Panc1 (cell line): ENCODE measurements around the gene ANKRD29. TPM values are rescaled to one million over a fixed set of nuclear protein-coding genes. Genes with fewer than 3 reads are reported as not detected.

Experiments
- ATAC-seq: fragments of 200-7000 bp; cut with Tn5 transposase; 2 replicates; pipeline ENCODE4 v1.9.1; 2020; ENCODE audit warnings: mild to moderate bottlenecking, moderate library complexity
- BruUV-seq: library from RNA; stranded (reverse); fragments of 400-500 nt; replicated peaks from 2 replicates; lab custom pipeline; 2021; lab: Mats Ljungman, UMichigan
- CTCF ChIA-PET: fragments of 300-600 bp; sonication (Branson Sonifier 250); formaldehyde crosslinking; loops from one replicate; lab custom pipeline; 2022; ENCODE audit warnings: antibody characterized with exemption; lab: Charles Lee
- POLR2A ChIA-PET: fragments of 300-600 bp; sonication (Branson Sonifier 250); formaldehyde crosslinking; loops from one replicate; lab custom pipeline; 2022; ENCODE audit warnings: antibody characterized with exemption; lab: Charles Lee
- DNase-seq: peaks from one replicate; pipeline ENCODE4 v3.0.0-alpha.2; 2010; ENCODE audit warnings: low read depth, low spot score
- H3K27ac ChIP-seq: 2 replicates; pipeline ENCODE4 v1.5.1; 2011; ENCODE audit warnings: mild to moderate bottlenecking, low read length, inconsistent platforms
- H3K27me3 ChIP-seq: fragments of 200-500 bp; sonication (Bioruptor generic); 2 replicates; pipeline ENCODE4 v1.6.0; 2014; ENCODE audit warnings: low read length, inconsistent platforms; ENCODE audit not compliant: control insufficient read depth, insufficient read depth
- H3K36me3 ChIP-seq: fragments of 200-500 bp; sonication (Bioruptor generic); 2 replicates; pipeline ENCODE4 v1.5.1; 2014; ENCODE audit warnings: inconsistent platforms, mild to moderate bottlenecking, low read length, moderate library complexity; ENCODE audit not compliant: control insufficient read depth, insufficient read depth
- H3K4me1 ChIP-seq: 2 replicates; pipeline ENCODE4 v1.5.1; 2011; ENCODE audit warnings: inconsistent platforms, mild to moderate bottlenecking, low read length, moderate library complexity; ENCODE audit not compliant: control insufficient read depth, insufficient read depth
- H3K4me3 ChIP-seq, 2 experiments: 2 replicates each; pipeline ENCODE4 v1.5.1; 2011 to 2012; ENCODE audit warnings: low read depth in 2 of 2, low read length in 2 of 2, mild to moderate bottlenecking in 2 of 2, inconsistent platforms in 1 of 2, moderate library complexity in 1 of 2
- H3K9me3 ChIP-seq: fragments of 200-500 bp; sonication (Bioruptor generic); 2 replicates; pipeline ENCODE4 v1.5.1; 2014; ENCODE audit warnings: low read depth, mild to moderate bottlenecking, inconsistent platforms, low read length, moderate library complexity; ENCODE audit not compliant: control insufficient read depth, insufficient read depth
- CTCF ChIP-seq: fragments of 450-650 bp; IDR thresholded peaks from 2 replicates; pipeline ENCODE4 v1.5.1; 2017; ENCODE audit warnings: mild to moderate bottlenecking
- POLR2AphosphoS5 ChIP-seq: IDR thresholded peaks from 2 replicates; pipeline ENCODE4 v1.6.1; 2012; ENCODE audit warnings: mild to moderate bottlenecking, low read depth, low read length, moderate library complexity
- SIN3A ChIP-seq: IDR thresholded peaks from 2 replicates; pipeline ENCODE4 v1.6.1; 2012; ENCODE audit warnings: low read depth, mild to moderate bottlenecking, low read length, moderate library complexity, borderline replicate concordance; ENCODE audit not compliant: insufficient read depth
- TCF7L2 ChIP-seq: IDR thresholded peaks from 2 replicates; pipeline ENCODE4 v1.6.1; 2011; ENCODE audit warnings: mild to moderate bottlenecking, low read depth, low read length, inconsistent platforms
- in situ Hi-C: cut with HindIII; loops from 2 replicates; pipeline ENCODE4 v1.10.0; 2016; ENCODE audit warnings: low sequenced_read_pairs, low pct_unique_long_range_greater_than_20kb
- intact Hi-C: fragments of 100-400 bp; cut with micrococcal nuclease; formaldehyde crosslinking; loops from one replicate; pipeline ENCODE4 v1.10.0; 2022; ENCODE audit not compliant: unreplicated experiment
- total RNA-seq: library from RNA; stranded (reverse); gene quantifications from one replicate; pipeline ENCODE4 v1.2.1, GENCODE V29; 2021; ENCODE audit not compliant: unreplicated experiment
- TF ChIP-seq, protein P1 (sequence below), 2 experiments: IDR thresholded peaks; 2 replicates each; pipeline ENCODE4 v1.6.1; 2011 to 2012; ENCODE audit warnings: low read depth in 2 of 2, control low read depth in 1 of 2, low read length in 1 of 2, mild to moderate bottlenecking in 1 of 2, moderate library complexity in 1 of 2; ENCODE audit not compliant: insufficient read depth in 1 of 2

ANKRD29 gene
- total RNA-seq, 1 experiment from 2014 or later: 0.67 TPM

GRCh38 chr18:23553887-23554286 is 108.8 kb downstream of the ANKRD29 start:
- H3K9me3 ChIP-seq: no peaks in the 10 kb centered on the region
- H3K27ac ChIP-seq: no peak overlapping the region
- no peak for DNase-seq
- intact Hi-C loops (no loop called here), in situ Hi-C loops (no loop called here)
- TF ChIP-seq SIN3A (no peak), CTCF (no peak), POLR2AphosphoS5 (no peak), TCF7L2 (no peak)
- TF ChIP-seq, protein P1, sequence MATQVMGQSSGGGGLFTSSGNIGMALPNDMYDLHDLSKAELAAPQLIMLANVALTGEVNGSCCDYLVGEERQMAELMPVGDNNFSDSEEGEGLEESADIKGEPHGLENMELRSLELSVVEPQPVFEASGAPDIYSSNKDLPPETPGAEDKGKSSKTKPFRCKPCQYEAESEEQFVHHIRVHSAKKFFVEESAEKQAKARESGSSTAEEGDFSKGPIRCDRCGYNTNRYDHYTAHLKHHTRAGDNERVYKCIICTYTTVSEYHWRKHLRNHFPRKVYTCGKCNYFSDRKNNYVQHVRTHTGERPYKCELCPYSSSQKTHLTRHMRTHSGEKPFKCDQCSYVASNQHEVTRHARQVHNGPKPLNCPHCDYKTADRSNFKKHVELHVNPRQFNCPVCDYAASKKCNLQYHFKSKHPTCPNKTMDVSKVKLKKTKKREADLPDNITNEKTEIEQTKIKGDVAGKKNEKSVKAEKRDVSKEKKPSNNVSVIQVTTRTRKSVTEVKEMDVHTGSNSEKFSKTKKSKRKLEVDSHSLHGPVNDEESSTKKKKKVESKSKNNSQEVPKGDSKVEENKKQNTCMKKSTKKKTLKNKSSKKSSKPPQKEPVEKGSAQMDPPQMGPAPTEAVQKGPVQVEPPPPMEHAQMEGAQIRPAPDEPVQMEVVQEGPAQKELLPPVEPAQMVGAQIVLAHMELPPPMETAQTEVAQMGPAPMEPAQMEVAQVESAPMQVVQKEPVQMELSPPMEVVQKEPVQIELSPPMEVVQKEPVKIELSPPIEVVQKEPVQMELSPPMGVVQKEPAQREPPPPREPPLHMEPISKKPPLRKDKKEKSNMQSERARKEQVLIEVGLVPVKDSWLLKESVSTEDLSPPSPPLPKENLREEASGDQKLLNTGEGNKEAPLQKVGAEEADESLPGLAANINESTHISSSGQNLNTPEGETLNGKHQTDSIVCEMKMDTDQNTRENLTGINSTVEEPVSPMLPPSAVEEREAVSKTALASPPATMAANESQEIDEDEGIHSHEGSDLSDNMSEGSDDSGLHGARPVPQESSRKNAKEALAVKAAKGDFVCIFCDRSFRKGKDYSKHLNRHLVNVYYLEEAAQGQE (IDR thresholded peaks at IDR 0.05; ENCODE audit: insufficient read depth in 1 of 2, low read depth in 2 of 2, low read length in 1 of 2): no peak
- no peaks in the 10 kb centered on the region; the same call in none of the 2 replicates for H3K4me1 ChIP-seq
- POLR2A ChIA-PET: no interaction called here
- H3K36me3 ChIP-seq: 0 out of 2 replicates have a peak, but pooled peaks cover 4% of the 10 kb centered on the region
- no peaks in the 10 kb centered on the region for H3K27me3 ChIP-seq
- BruUV-seq: no TSS peak
- CTCF ChIA-PET: no interaction called here
- ATAC-seq: no peak
- no peak overlapping the region for H3K4me3 ChIP-seq

DNA sequence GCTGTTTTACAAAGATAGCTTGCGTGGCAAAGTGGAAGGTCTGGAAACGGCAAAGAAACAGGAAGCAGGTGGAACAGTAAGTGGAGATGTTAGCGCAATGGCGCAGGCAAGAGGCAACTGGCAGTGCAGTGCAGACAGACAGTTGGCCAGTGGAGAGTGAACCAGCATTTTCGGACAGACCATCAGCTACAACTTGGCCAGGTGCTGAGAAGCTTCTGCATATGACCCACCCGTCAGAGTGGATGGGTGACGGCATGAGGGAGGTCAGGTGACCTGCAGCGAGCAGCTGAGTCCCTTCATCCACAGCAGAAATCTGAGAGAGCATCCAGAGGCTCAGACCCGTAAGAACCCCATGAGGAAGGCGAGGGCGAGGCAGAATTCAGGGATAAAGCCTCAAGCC is 110.2 kb downstream of the ANKRD29 start:
- intact Hi-C loops: no loop called here
- H3K36me3 ChIP-seq: 0 out of 2 replicates have a peak, but pooled peaks cover 4% of the 10 kb centered on the region
- H3K4me1 ChIP-seq: no peaks in the 10 kb centered on the region
- H3K27ac ChIP-seq: no peak overlapping the region
- TF ChIP-seq CTCF: no peak
- no peak for TF ChIP-seq SIN3A
- TF ChIP-seq TCF7L2: no peak
- no peak for TF ChIP-seq POLR2AphosphoS5
- TF ChIP-seq, protein P1 (IDR thresholded peaks at IDR 0.05; ENCODE audit: insufficient read depth in 1 of 2, low read depth in 2 of 2, low read length in 1 of 2): no peak
- H3K4me3 ChIP-seq: no peak overlapping the region
- ATAC-seq: no peak
- BruUV-seq: no TSS peak
- no peak for DNase-seq
- CTCF ChIA-PET: no interaction called here
- POLR2A ChIA-PET: interaction anchor here (0.6 kb wide), 1 partner anchor 30 kb away, joined by 10 read pairs; no protein-coding TSS in a partner anchor
- no peaks in the 10 kb centered on the region for H3K27me3 ChIP-seq
- in situ Hi-C loops: no loop called here
- H3K9me3 ChIP-seq: no peaks in the 10 kb centered on the region
